GM12878 (cell line): ENCODE data around the gene SPESP1. TPM values are rescaled to one million over a fixed set of nuclear protein-coding genes. Genes with fewer than 3 reads are reported as not detected.

Experiments
- ATAC-seq: fragments of 200-7000 bp; cut with Tn5 transposase; 3 replicates; pipeline ENCODE4 v1.9.1; 2020; ENCODE audit warnings: mild to moderate bottlenecking, moderate library complexity
- BruUV-seq: library from RNA; stranded (reverse); fragments of 400-500 nt; replicated peaks from 2 replicates; lab custom pipeline; 2021; lab: Mats Ljungman, UMichigan
- CTCF ChIA-PET: fragments of 300-600 bp; sonication (Branson Sonifier 250); formaldehyde crosslinking; extraction: SDS; loops from one replicate; lab custom pipeline; 2021; ENCODE audit warnings: inconsistent platforms; lab: Yijun Ruan, JAX
- POLR2A ChIA-PET: fragments of 350-600 bp; formaldehyde crosslinking; extraction: SDS; loops from one replicate; lab custom pipeline; 2021; ENCODE audit warnings: inconsistent platforms; lab: Charles Lee
- RAD21 ChIA-PET: fragments of 300-600 bp; sonication (Branson Sonifier 250); formaldehyde crosslinking; loops from one replicate; lab custom pipeline; 2023; ENCODE audit warnings: antibody characterized with exemption; ENCODE audit not compliant: unreplicated experiment; lab: Charles Lee
- SMC1A ChIA-PET: fragments of 300-600 bp; sonication (Branson Sonifier 250); formaldehyde crosslinking; loops from one replicate; lab custom pipeline; 2023; ENCODE audit not compliant: unreplicated experiment, uncharacterized antibody; lab: Charles Lee
- DNase-seq: peaks from one replicate; pipeline ENCODE4 v3.0.0-alpha.2; 2011; ENCODE audit warnings: low read depth, low spot score
- FAIRE-seq: peaks from 3 replicates; lab custom pipeline; 2011; peaks lifted over from hg19 to GRCh38; lab: Jason Lieb, UNC
- H2AFZ ChIP-seq: 2 replicates; pipeline ENCODE4 v1.6.0; 2011; ENCODE audit warnings: low read depth, low read length, control low read depth; ENCODE audit not compliant: control insufficient read depth
- H3K27ac ChIP-seq: 2 replicates; pipeline ENCODE4 v1.5.1; 2011; ENCODE audit warnings: control low read depth; ENCODE audit not compliant: control insufficient read depth, insufficient read depth
- H3K27me3 ChIP-seq, 2 experiments: replicated peaks in 1 of 2; 2 replicates each; pipeline versions ENCODE4 v1.6.0 to v1.6.1; 2011; ENCODE audit warnings: low read length in 1 of 2; ENCODE audit not compliant: control insufficient read depth in 2 of 2, insufficient read depth in 2 of 2
- H3K36me3 ChIP-seq, 2 experiments: 2 replicates each; pipeline ENCODE4 v1.5.1; 2011; ENCODE audit warnings: low read length in 1 of 2; ENCODE audit not compliant: control insufficient read depth in 2 of 2, insufficient read depth in 2 of 2
- H3K4me1 ChIP-seq: 2 replicates; pipeline ENCODE4 v1.6.1; 2011; ENCODE audit warnings: mild to moderate bottlenecking, low read length, moderate library complexity, mixed read lengths; ENCODE audit not compliant: control insufficient read depth, insufficient read depth
- H3K4me2 ChIP-seq: 2 replicates; pipeline ENCODE4 v1.6.0; 2011; ENCODE audit warnings: control low read depth; ENCODE audit not compliant: control insufficient read depth, insufficient read depth
- H3K4me3 ChIP-seq: fragments of 200-600 bp; sonication (generic); 2 replicates; pipeline ENCODE4 v1.5.1; 2016
- H3K79me2 ChIP-seq: 2 replicates; pipeline ENCODE4 v1.6.0; 2011; ENCODE audit warnings: low read length; ENCODE audit not compliant: control insufficient read depth, insufficient read depth
- H3K9ac ChIP-seq: 2 replicates; pipeline ENCODE4 v1.8.0; 2011; ENCODE audit warnings: low read length, control low read depth, mixed read lengths; ENCODE audit not compliant: control insufficient read depth, insufficient read depth
- H3K9me3 ChIP-seq: replicated peaks from 3 replicates; pipeline ENCODE4 v1.5.1; 2011; ENCODE audit warnings: mild to moderate bottlenecking, low read length; ENCODE audit not compliant: control insufficient read depth, insufficient read depth
- H4K20me1 ChIP-seq: 2 replicates; pipeline ENCODE4 v1.6.0; 2011; ENCODE audit not compliant: control insufficient read depth, insufficient read depth
- BMI1 ChIP-seq: fragments of 450-650 bp; IDR thresholded peaks from 2 replicates; pipeline ENCODE4 v1.6.1; 2016; ENCODE audit warnings: mild to moderate bottlenecking, moderate library complexity, borderline replicate concordance
- ZBTB40 ChIP-seq: fragments of 450-650 bp; IDR thresholded peaks from 2 replicates; pipeline ENCODE4 v1.6.1; 2016; ENCODE audit warnings: mild to moderate bottlenecking, moderate library complexity, borderline replicate concordance
- WGBS: methylation state at CpG from one replicate; pipeline ENCODE4 v1.1.6; 2016; ENCODE audit warnings: low lambda C conversion rate; ENCODE audit not compliant: insufficient replicate concordance, insufficient coverage; ENCODE audit errors: missing lambda C conversion rate; 5-methylcytosine and 5-hydroxymethylcytosine counted together
- in situ Hi-C: fragments of 300-500 bp; cut with MboI; formaldehyde crosslinking; loops from 9 replicates; pipeline ENCODE4 v1.14.3; 2018; ENCODE audit warnings: mixed read lengths
- intact Hi-C: fragments of 100-400 bp; cut with micrococcal nuclease; formaldehyde crosslinking; loops from one replicate; pipeline ENCODE4 v1.14.2; 2022; ENCODE audit not compliant: unreplicated experiment
- polyA plus RNA-seq, 11 experiments: library from polyadenylated mRNA; depleted of rRNA in 4 of 11; unstranded in 6 of 11; stranded (reverse) in 5 of 11; fragments of >200 nt; fragmentation: Nextera tagmentation in 4 of 11; fragmentation: Illumina TruSeq in 1 of 11; extraction: Ambion mirVana in 4 of 11; extraction: Trizol in 1 of 11; gene quantifications; 1 replicate in 1 of 11; 2 replicates in 10 of 11; pipeline versions ENCODE4 v1.2.1 to v1.2.3, GENCODE V29; 2011 to 2016; ENCODE audit warnings: inconsistent platforms in 2 of 11, missing spikeins in 2 of 11, low read depth in 1 of 11
- total RNA-seq, 4 experiments: library from RNA; depleted of rRNA in 3 of 4; stranded (reverse); fragments of >200 nt in 3 of 4; fragmentation: Illumina TruSeq in 1 of 4; extraction: Trizol in 1 of 4; gene quantifications; 2 replicates each; pipeline versions ENCODE4 v1.2.1 to v1.2.3, GENCODE V29; 2013 to 2021

Gene SPESP1
- total and polyA plus RNA-seq, 10 of the 15 experiments (the other 5 are each of a cell fraction or from before 2014, with no cell fraction given) = not detected

- no peak for TF ChIP-seq ZBTB40
- TF ChIP-seq, all 136 proteins: peak for 0
Observed at GRCh38 chr15:68984586-68984985, 54.3 kb downstream of the SPESP1 start (continued).

GRCh38 chr15:68985361-68985891 is 55.1 kb downstream of the SPESP1 start:
- no peak for FAIRE-seq
- no TSS peak for BruUV-seq
- WGBS = 32% methylated on average over 4 of the region's 5 CpGs
- no peaks in the 10 kb centered on the region for H3K79me2 ChIP-seq
- CTCF ChIA-PET = no interaction called here
- no peak for TF ChIP-seq BMI1
- TF ChIP-seq, all 136 proteins: peak for 0
- Histone ChIP-seq H3K27ac (no peak overlapping the region), H3K9me3 (no peaks in the 10 kb centered on the region), H3K27me3 (peaks cover 0 to 1% of the 10 kb centered on the region in 2 experiments; a peak in 2 of 4 replicates), H2AFZ (no peak overlapping the region), H4K20me1 (no peaks in the 10 kb centered on the region), H3K4me3 (no peak overlapping the region), H3K36me3 (no peaks in the 10 kb centered on the region), H3K4me1 (no peaks in the 10 kb centered on the region), H3K4me2 (no peak overlapping the region), H3K9ac (no peak overlapping the region)
- ChIA-PET RAD21 (interaction anchor here (0.6 kb wide), 1 partner anchor 636 kb away, joined by 3 read pairs; no protein-coding TSS in a partner anchor), POLR2A (no interaction called here), SMC1A (interaction anchor here (0.6 kb wide), 1 partner anchor 295 kb away, joined by 3 read pairs; no protein-coding TSS in a partner anchor)
- ATAC-seq (no peak), DNase-seq (no peak)
- intact Hi-C loops = no loop called here
- in situ Hi-C loops = no loop called here
